IMR-90 (cell line): ENCODE data around the gene MFRP. TPM values are rescaled to one million over a fixed set of nuclear protein-coding genes. Genes with fewer than 3 reads are reported as not detected.
A peak's percentile ranks its signal among the peaks of the same experiment; 100 is the strongest.

Experiments
- ATAC-seq: fragments of 200-7000 bp; cut with Tn5 transposase; 2 replicates; pipeline ENCODE4 v1.9.1; 2020; ENCODE audit warnings: low read depth, mild to moderate bottlenecking, moderate library complexity
- BruUV-seq: library from RNA; stranded (reverse); fragments of 400-500 nt; replicated peaks from 2 replicates; lab custom pipeline; 2021; lab: Mats Ljungman, UMichigan
- CTCF ChIA-PET: fragments of 300-600 bp; formaldehyde crosslinking; extraction: SDS; loops from one replicate; lab custom pipeline; 2021; ENCODE audit warnings: antibody characterized with exemption; lab: Yijun Ruan, JAX
- POLR2A ChIA-PET: fragments of 300-600 bp; sonication (Branson Sonifier 250); formaldehyde crosslinking; loops from one replicate; lab custom pipeline; 2022; ENCODE audit warnings: antibody characterized with exemption; ENCODE audit not compliant: unreplicated experiment; lab: Charles Lee
- DNase-seq: peaks from one replicate; pipeline ENCODE4 v3.0.0; 2013
- H2AFZ ChIP-seq: replicated peaks from 2 replicates; pipeline ENCODE3; 2013; ENCODE audit warnings: low read length, mild to moderate bottlenecking; ENCODE audit not compliant: poor library complexity
- H2AK5ac ChIP-seq: 2 replicates; pipeline ENCODE4 v1.6.1; 2013; ENCODE audit warnings: low read depth, low read length, inconsistent platforms
- H2AK9ac ChIP-seq: replicated peaks from 2 replicates; pipeline ENCODE3; 2013; ENCODE audit warnings: mild to moderate bottlenecking, low read depth, low read length, moderate library complexity; ENCODE audit not compliant: poor library complexity
- H2BK120ac ChIP-seq: 2 replicates; pipeline ENCODE4 v1.6.1; 2013; ENCODE audit warnings: low read depth, low read length, inconsistent platforms
- H2BK15ac ChIP-seq: 3 replicates; pipeline ENCODE4 v1.6.1; 2013; ENCODE audit warnings: low read depth, low read length, inconsistent platforms
- H2BK20ac ChIP-seq: 2 replicates; pipeline ENCODE4 v1.6.1; 2013; ENCODE audit warnings: low read depth, mild to moderate bottlenecking, inconsistent platforms, low read length, moderate library complexity
- H2BK5ac ChIP-seq: 2 replicates; pipeline ENCODE4 v1.6.1; 2013; ENCODE audit warnings: mild to moderate bottlenecking, low read depth, low read length, inconsistent platforms; ENCODE audit not compliant: poor library complexity, severe bottlenecking
- H3K14ac ChIP-seq: replicated peaks from 2 replicates; pipeline ENCODE4 v1.6.1; 2013; ENCODE audit warnings: low read depth, low read length, inconsistent platforms
- H3K18ac ChIP-seq: 2 replicates; pipeline ENCODE4 v1.6.1; 2013; ENCODE audit warnings: low read depth, low read length, control low read depth
- H3K23ac ChIP-seq: 2 replicates; pipeline ENCODE4 v1.6.1; 2013; ENCODE audit warnings: low read depth, low read length, inconsistent platforms
- H3K27ac ChIP-seq: 2 replicates; pipeline ENCODE4 v1.5.1; 2013; ENCODE audit warnings: mild to moderate bottlenecking, control low read depth, low read length; ENCODE audit not compliant: insufficient read depth
- H3K27me3 ChIP-seq: 2 replicates; pipeline ENCODE4 v1.6.1; 2013; ENCODE audit warnings: low read length; ENCODE audit not compliant: control insufficient read depth, insufficient read depth
- H3K36me3 ChIP-seq: 2 replicates; pipeline ENCODE4 v1.6.1; 2013; ENCODE audit warnings: low read length, mixed read lengths; ENCODE audit not compliant: control insufficient read depth, insufficient read depth
- H3K4ac ChIP-seq: 2 replicates; pipeline ENCODE4 v1.6.1; 2013; ENCODE audit warnings: low read depth, low read length, inconsistent platforms
- H3K4me1 ChIP-seq: 2 replicates; pipeline ENCODE4 v1.6.1; 2013; ENCODE audit warnings: low read length, mixed read lengths; ENCODE audit not compliant: control insufficient read depth, insufficient read depth
- H3K4me2 ChIP-seq: 2 replicates; pipeline ENCODE4 v1.6.1; 2013; ENCODE audit warnings: low read depth, mild to moderate bottlenecking, control low read depth, low read length, moderate library complexity
- H3K4me3 ChIP-seq: 2 replicates; pipeline ENCODE4 v1.5.1; 2013; ENCODE audit warnings: low read depth, mild to moderate bottlenecking, control low read depth, low read length, moderate library complexity; ENCODE audit not compliant: insufficient read depth
- H3K56ac ChIP-seq: 2 replicates; pipeline ENCODE4 v1.6.1; 2013; ENCODE audit warnings: low read length, inconsistent platforms; ENCODE audit not compliant: insufficient read depth; ENCODE audit errors: extremely low read depth
- H3K79me1 ChIP-seq, 2 experiments: 2 replicates each; pipeline ENCODE4 v1.6.1; 2013; ENCODE audit warnings: low read length in 2 of 2, inconsistent platforms in 1 of 2, low read depth in 1 of 2
- H3K9ac ChIP-seq: 2 replicates; pipeline ENCODE4 v1.6.1; 2013; ENCODE audit warnings: low read depth, low read length, control low read depth
- H3K9me1 ChIP-seq: 2 replicates; pipeline ENCODE4 v1.6.1; 2013; ENCODE audit warnings: low read length, inconsistent platforms; ENCODE audit not compliant: insufficient read depth
- H3K9me3 ChIP-seq: 2 replicates; pipeline ENCODE4 v1.6.1; 2013; ENCODE audit warnings: low read length; ENCODE audit not compliant: control insufficient read depth, insufficient read depth
- H4K20me1 ChIP-seq: 2 replicates; pipeline ENCODE4 v1.6.1; 2013; ENCODE audit warnings: low read length, inconsistent platforms; ENCODE audit not compliant: insufficient read depth
- H4K5ac ChIP-seq: 2 replicates; pipeline ENCODE4 v1.6.1; 2013; ENCODE audit warnings: mild to moderate bottlenecking, low read depth, low read length, control low read depth
- H4K8ac ChIP-seq, 2 experiments: 2 replicates each; pipeline ENCODE4 v1.6.1; 2013; ENCODE audit warnings: low read depth in 2 of 2, low read length in 2 of 2, control low read depth in 1 of 2, inconsistent platforms in 1 of 2
- H4K91ac ChIP-seq: 2 replicates; pipeline ENCODE4 v1.6.1; 2013; ENCODE audit warnings: low read depth, low read length, inconsistent platforms; ENCODE audit not compliant: insufficient read depth
- BHLHE40 ChIP-seq: fragments of 150-350 bp; IDR thresholded peaks from 2 replicates; pipeline ENCODE4 v1.6.1; 2016; ENCODE audit warnings: mild to moderate bottlenecking, low read depth, low read length
- CEBPB ChIP-seq: IDR thresholded peaks from 2 replicates; pipeline ENCODE4 v1.6.1; 2012; ENCODE audit warnings: low read depth, low read length, improper control_type of control experiment
- CHD1 ChIP-seq: IDR thresholded peaks from 2 replicates; pipeline ENCODE4 v1.6.1; 2012; ENCODE audit warnings: low read depth, low read length, improper control_type of control experiment
- FOS ChIP-seq: fragments of 150-350 bp; IDR thresholded peaks from 2 replicates; pipeline ENCODE4 v1.6.1; 2016; ENCODE audit warnings: low read depth, low read length
- MXI1 ChIP-seq: IDR thresholded peaks from 2 replicates; pipeline ENCODE4 v1.6.1; 2012; ENCODE audit warnings: low read depth, mild to moderate bottlenecking, low read length, moderate library complexity, borderline replicate concordance
- RAD21 ChIP-seq: IDR thresholded peaks from 2 replicates; pipeline ENCODE4 v1.6.1; 2012; ENCODE audit warnings: low read length, improper control_type of control experiment
- RCOR1 ChIP-seq: IDR thresholded peaks from 2 replicates; pipeline ENCODE4 v1.6.1; 2012; ENCODE audit warnings: mild to moderate bottlenecking, low read length, improper control_type of control experiment; ENCODE audit not compliant: insufficient replicate concordance
- RFX5 ChIP-seq: IDR thresholded peaks from 2 replicates; pipeline ENCODE4 v1.8.0; 2012; ENCODE audit warnings: low read depth, mild to moderate bottlenecking, low read length, moderate library complexity
- SMC3 ChIP-seq: fragments of 150-350 bp; IDR thresholded peaks from 2 replicates; pipeline ENCODE4 v1.6.1; 2016; ENCODE audit warnings: low read depth, mild to moderate bottlenecking, antibody characterized with exemption, low read length, moderate library complexity
- WGBS, 2 experiments: methylation state at CpG; one replicate each; pipeline versions ENCODE4 v1.1.5 to v1.1.7; 2013; ENCODE audit warnings: missing lambda C conversion rate in 2 of 2; ENCODE audit not compliant: insufficient read length in 1 of 2; ENCODE audit errors: extremely low coverage in 2 of 2; 5-methylcytosine and 5-hydroxymethylcytosine counted together
- dilution Hi-C: fragments of 300-500 bp; cut with HindIII; formaldehyde crosslinking; loops from one replicate; pipeline ENCODE4 v1.14.3; 2018; ENCODE audit warnings: low sequenced_read_pairs; ENCODE audit not compliant: unreplicated experiment
- in situ Hi-C: fragments of 300-500 bp; cut with MboI; formaldehyde crosslinking; loops from 3 replicates; pipeline ENCODE4 v1.14.3; 2019; ENCODE audit warnings: low sequenced_read_pairs, inconsistent platforms, mixed read lengths
- intact Hi-C: fragments of 100-400 bp; cut with micrococcal nuclease; formaldehyde crosslinking; loops from 2 replicates; pipeline ENCODE4 v1.10.0; 2022
- polyA plus RNA-seq, 3 experiments: library from polyadenylated mRNA; depleted of rRNA; stranded (reverse); fragments of >200 nt; gene quantifications; 2 replicates each; pipeline ENCODE4 v1.2.3, GENCODE V29; 2012; ENCODE audit warnings: low replicate concordance in 1 of 3
- total RNA-seq: library from RNA; depleted of rRNA; stranded (reverse); fragments of >200 nt; gene quantifications from 2 replicates; pipeline ENCODE4 v1.2.3, GENCODE V29; 2012
- TF ChIP-seq, protein P1 (sequence below): fragments of 150-350 bp; IDR thresholded peaks from 2 replicates; pipeline ENCODE4 v1.6.1; 2016; ENCODE audit warnings: low read depth, mild to moderate bottlenecking, low read length, moderate library complexity, borderline replicate concordance
- TF ChIP-seq, protein P2 (sequence below): conservative IDR thresholded peaks from 2 replicates; pipeline ENCODE4 v1.5.1; 2012; ENCODE audit warnings: mild to moderate bottlenecking, low read depth, low read length, improper control_type of control experiment

Gene MFRP
- total and polyA plus RNA-seq, 2 of the 4 experiments (the other 2 are of a cell fraction): not detected

DNA sequence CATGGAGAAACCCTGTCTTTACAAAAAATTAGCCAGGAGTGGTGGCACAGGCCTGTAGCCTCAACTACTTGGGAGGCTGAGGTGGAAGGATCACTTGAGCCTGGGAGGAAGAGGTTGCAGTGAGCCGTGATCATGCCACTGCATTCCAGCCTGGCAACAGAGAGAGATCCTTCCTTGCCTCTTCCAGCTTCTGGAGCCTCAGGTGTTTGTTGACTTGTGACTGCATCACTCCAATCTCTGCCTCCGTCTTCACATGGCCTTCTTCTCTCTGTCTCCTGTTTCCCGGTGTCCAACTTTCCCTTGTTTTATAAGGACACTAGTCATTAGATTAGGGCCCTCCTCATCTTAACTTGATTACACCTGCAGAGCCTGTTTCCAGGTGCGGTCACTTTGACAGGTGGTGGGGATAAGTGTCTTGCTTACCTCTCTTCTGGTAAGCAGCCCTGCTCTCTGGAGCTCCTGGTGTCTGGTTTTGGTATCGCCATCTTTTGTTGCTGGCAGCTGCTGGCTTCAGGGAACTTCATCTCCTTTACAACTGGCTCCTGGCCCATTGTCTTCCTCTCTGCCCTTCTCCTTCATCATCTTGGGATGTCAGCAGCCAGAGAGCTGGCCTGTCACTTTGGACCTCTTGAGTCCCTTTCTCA lies 43.2 kb upstream of the MFRP start:
- dilution Hi-C loops: no loop called here
- WGBS, 2 experiments: 80% methylated on average over 1 of the region's 5 CpGs; no CpG with 5 or more reads in 1 of the 2 experiments
- H3K27ac ChIP-seq: no peak overlapping the region
- H3K36me3 ChIP-seq: no peaks in the 10 kb centered on the region
- H3K56ac ChIP-seq: no peak overlapping the region
- H2AFZ ChIP-seq: no peak overlapping the region
- H3K9me3 ChIP-seq: no peaks in the 10 kb centered on the region
- no TSS peak for BruUV-seq
- no peaks in the 10 kb centered on the region for H4K20me1 ChIP-seq
- H3K14ac ChIP-seq: no peak overlapping the region
- DNase-seq: no peak
- H3K9ac ChIP-seq: no peak overlapping the region
- CTCF ChIA-PET: interaction anchor here (0.6 to 1.2 kb wide), 3 partner anchors 8 to 85 kb away, joined by 3 read pairs; partner anchors contain the start of gene USP2
- no peak overlapping the region for H2BK20ac ChIP-seq
- H2BK120ac ChIP-seq: no peak overlapping the region
- peak overlapping the region; percentile 13 for H2AK9ac ChIP-seq
- H4K91ac ChIP-seq: no peak overlapping the region
- H3K9me1 ChIP-seq: no peaks in the 10 kb centered on the region
- H3K4ac ChIP-seq: no peak overlapping the region
- no peak overlapping the region for H3K23ac ChIP-seq
- H3K4me3 ChIP-seq: no peak overlapping the region
- no peaks in the 10 kb centered on the region for H3K79me1 ChIP-seq
- intact Hi-C loops: no loop called here
- in situ Hi-C loops: no loop called here
- no peak for ATAC-seq
- no peak overlapping the region for H4K8ac ChIP-seq
- no peak for TF ChIP-seq BHLHE40
- TF ChIP-seq RAD21: 0 out of 2 replicates have a peak, but pooled peaks have one; percentile 13
- 0 out of 2 replicates have a peak, but pooled peaks have one; percentile 5 for TF ChIP-seq SMC3
- TF ChIP-seq, protein P1, sequence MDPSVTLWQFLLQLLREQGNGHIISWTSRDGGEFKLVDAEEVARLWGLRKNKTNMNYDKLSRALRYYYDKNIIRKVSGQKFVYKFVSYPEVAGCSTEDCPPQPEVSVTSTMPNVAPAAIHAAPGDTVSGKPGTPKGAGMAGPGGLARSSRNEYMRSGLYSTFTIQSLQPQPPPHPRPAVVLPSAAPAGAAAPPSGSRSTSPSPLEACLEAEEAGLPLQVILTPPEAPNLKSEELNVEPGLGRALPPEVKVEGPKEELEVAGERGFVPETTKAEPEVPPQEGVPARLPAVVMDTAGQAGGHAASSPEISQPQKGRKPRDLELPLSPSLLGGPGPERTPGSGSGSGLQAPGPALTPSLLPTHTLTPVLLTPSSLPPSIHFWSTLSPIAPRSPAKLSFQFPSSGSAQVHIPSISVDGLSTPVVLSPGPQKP: no peak
- no peak for TF ChIP-seq MXI1
- TF ChIP-seq RFX5: no peak
- TF ChIP-seq CHD1: no peak
- no peak for TF ChIP-seq FOS
- no peak for TF ChIP-seq RCOR1
- TF ChIP-seq, protein P2, sequence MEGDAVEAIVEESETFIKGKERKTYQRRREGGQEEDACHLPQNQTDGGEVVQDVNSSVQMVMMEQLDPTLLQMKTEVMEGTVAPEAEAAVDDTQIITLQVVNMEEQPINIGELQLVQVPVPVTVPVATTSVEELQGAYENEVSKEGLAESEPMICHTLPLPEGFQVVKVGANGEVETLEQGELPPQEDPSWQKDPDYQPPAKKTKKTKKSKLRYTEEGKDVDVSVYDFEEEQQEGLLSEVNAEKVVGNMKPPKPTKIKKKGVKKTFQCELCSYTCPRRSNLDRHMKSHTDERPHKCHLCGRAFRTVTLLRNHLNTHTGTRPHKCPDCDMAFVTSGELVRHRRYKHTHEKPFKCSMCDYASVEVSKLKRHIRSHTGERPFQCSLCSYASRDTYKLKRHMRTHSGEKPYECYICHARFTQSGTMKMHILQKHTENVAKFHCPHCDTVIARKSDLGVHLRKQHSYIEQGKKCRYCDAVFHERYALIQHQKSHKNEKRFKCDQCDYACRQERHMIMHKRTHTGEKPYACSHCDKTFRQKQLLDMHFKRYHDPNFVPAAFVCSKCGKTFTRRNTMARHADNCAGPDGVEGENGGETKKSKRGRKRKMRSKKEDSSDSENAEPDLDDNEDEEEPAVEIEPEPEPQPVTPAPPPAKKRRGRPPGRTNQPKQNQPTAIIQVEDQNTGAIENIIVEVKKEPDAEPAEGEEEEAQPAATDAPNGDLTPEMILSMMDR: peak; percentile 27; the same call in 1 of the 2 replicates
- no peak for TF ChIP-seq CEBPB
- H2BK5ac ChIP-seq: no peak overlapping the region
- no peak overlapping the region for H3K18ac ChIP-seq
- H2BK15ac ChIP-seq: no peak overlapping the region
- no peak overlapping the region for H3K4me2 ChIP-seq
- no peak overlapping the region for H4K5ac ChIP-seq
- H3K4me1 ChIP-seq: no peaks in the 10 kb centered on the region
- no peak overlapping the region for H2AK5ac ChIP-seq
- POLR2A ChIA-PET: no interaction called here
- peaks cover 30% of the 10 kb centered on the region for H3K27me3 ChIP-seq
